Activated naive CD8-positive, alpha-beta T cell treated with anti-CD3 and anti-CD28 coated beads, Interleukin-2, amount 10 ng/mL, durations not matched to agents 7 days and 5 days (primary cell): Measurements from ENCODE around the gene PLCB4. TPM values are rescaled to one million over a fixed set of nuclear protein-coding genes. Genes with fewer than 3 reads are reported as not detected.
A peak's percentile ranks its signal among the peaks of the same experiment; 100 is the strongest.

ENCODE experiments used
- ATAC-seq: fragments of 150-1000 bp; cut with Tn5 transposase; one replicate; pipeline ENCODE4 v1.10.0; 2021; ENCODE audit warnings: low read depth, moderate library complexity
- POLR2A ChIA-PET: fragments of 350-600 bp; sonication (Branson Sonifier 250); formaldehyde crosslinking; loops from one replicate; lab custom pipeline; 2021; ENCODE audit warnings: antibody characterized with exemption; lab: Charles Lee
- DNase-seq: peaks from one replicate; pipeline ENCODE4 v3.0.0; 2021
- H3K27ac Mint-ChIP-seq: one replicate; pipeline ENCODE4 v1.8.0; 2022; ENCODE audit warnings: mild to moderate bottlenecking, mixed read lengths
- H3K27me3 Mint-ChIP-seq: one replicate; pipeline ENCODE4 v1.8.0; 2022; ENCODE audit warnings: mild to moderate bottlenecking, moderate library complexity, mixed read lengths
- H3K36me3 Mint-ChIP-seq: one replicate; pipeline ENCODE4 v1.8.0; 2021; ENCODE audit warnings: mild to moderate bottlenecking, mixed read lengths
- H3K4me1 Mint-ChIP-seq: one replicate; pipeline ENCODE4 v1.8.0; 2021; ENCODE audit warnings: mixed read lengths
- H3K4me3 Mint-ChIP-seq: one replicate; pipeline ENCODE4 v1.8.0; 2022; ENCODE audit warnings: mild to moderate bottlenecking, moderate library complexity, mixed read lengths
- H3K9me3 Mint-ChIP-seq: one replicate; pipeline ENCODE4 v1.8.0; 2021; ENCODE audit warnings: mixed read lengths
- total RNA-seq, 2 experiments: library from RNA; stranded (reverse); gene quantifications; one replicate each; pipeline ENCODE4 v1.2.3, GENCODE V29; 2021

Gene PLCB4
- not detected for total RNA-seq

DNA sequence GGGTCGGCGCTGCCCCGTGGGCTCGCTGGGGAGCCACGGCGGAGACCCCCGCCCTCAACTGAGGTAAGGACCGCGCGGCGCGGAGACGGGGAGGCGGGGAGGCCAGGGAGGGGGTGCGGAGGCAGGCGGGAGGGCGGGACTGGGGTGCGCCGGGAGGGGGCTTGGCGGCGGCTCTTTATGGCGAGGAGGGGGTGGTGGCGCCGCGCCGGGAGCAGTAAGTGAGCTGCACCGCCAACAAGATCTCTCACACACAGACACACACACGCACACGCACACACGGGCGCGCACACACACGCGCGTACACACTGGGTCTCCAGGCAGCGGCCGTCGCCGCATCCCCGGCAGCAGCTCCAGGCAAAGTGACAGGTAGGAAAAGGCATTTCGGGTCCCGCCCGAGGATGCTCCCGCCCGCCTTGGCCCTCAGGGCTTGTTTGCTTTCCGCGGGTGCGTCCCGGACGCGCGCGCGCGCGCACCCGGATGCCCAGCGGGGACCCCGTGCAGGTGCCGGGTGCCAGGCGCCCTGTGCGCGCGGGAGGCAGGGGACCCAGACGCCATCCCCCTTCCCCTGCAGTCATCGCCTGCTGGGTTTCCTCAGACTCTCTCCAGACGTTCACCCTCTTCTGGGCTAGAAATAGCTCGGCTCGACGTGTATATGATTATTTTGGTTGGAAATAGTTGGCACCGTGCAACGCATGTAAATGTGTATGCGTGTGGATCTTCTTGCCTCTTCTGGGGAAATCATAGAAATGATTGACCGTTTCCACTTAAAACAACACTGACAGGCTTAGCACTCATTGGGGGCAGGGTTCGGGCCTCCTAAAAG, at the start of gene PLCB4:
TSS of gene PLCB4 (plus strand) at position 247 of the 823 bp plus-strand sequence. CDS start 238,728 bp downstream, outside the sequence.
- H3K4me1 Mint-ChIP-seq: peaks cover 2% of the 10 kb centered on the region
- peaks cover 23% of the 10 kb centered on the region for H3K27me3 Mint-ChIP-seq
- peaks cover 1% of the 10 kb centered on the region for H3K36me3 Mint-ChIP-seq
- POLR2A ChIA-PET: no interaction called here
- DNase-seq (peak; percentile 26), ATAC-seq (no peak)
- H3K9me3 Mint-ChIP-seq: peaks cover 1% of the 10 kb centered on the region
- peak within 1 kb of the TSS; percentile 70 for H3K4me3 Mint-ChIP-seq
- no peak within 1 kb of the TSS for H3K27ac Mint-ChIP-seq

DNA sequence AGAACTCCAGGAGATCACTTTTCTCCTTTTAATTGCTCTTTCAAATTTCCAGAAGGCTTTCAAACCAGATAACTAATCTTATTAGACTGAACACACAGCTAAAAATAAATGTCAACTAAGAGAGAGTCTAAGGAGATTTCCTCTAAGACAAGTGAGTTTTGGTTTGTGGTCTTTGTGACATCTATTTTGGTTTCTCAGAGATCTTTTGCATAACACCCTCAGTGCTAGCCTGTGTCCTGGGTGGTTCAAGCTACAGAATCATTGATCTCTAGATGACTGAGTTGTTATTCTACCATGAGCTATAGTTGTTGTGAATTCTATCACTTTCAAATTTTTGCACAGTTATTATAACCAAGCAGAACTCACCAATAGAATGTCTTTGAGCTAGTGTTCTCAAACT, 49.1 kb upstream of the PLCB4 start:
- POLR2A ChIA-PET: interaction anchor here (0.7 kb wide), 1 partner anchor 446 kb away, joined by 6 read pairs; no protein-coding TSS in a partner anchor

DNA sequence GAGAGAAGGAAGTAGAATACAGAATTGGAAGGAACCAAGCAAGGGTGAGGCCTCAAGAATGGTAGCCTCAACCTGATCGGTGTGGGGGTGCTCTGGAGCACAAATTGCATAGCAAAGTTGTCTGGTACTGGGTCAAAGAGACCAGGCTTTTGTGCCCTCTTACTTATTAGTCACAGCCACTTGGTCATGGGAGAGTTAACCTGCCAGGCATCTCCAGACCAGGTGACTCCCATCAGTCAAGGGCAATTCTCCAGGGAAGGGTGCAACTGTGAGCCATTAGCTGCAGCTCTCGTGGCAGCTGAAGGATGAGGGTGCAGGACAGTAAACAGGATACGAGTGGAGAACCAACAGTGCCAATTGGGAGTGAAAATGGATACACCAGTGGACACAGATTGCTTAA, 47.7 kb upstream of the PLCB4 start:
- Mint-ChIP-seq H3K4me3 (no peak overlapping the region), H3K4me1 (no peaks in the 10 kb centered on the region), H3K36me3 (no peaks in the 10 kb centered on the region), H3K9me3 (peaks cover 1% of the 10 kb centered on the region), H3K27ac (no peak overlapping the region), H3K27me3 (no peaks in the 10 kb centered on the region)
- POLR2A ChIA-PET: no interaction called here
- DNase-seq (no peak), ATAC-seq (no peak)

More for the DNA sequence above, 49.1 kb upstream of the PLCB4 start:
- Mint-ChIP-seq H3K9me3 (peaks cover 1% of the 10 kb centered on the region), H3K36me3 (no peaks in the 10 kb centered on the region), H3K4me1 (no peaks in the 10 kb centered on the region), H3K27ac (no peak overlapping the region), H3K27me3 (no peaks in the 10 kb centered on the region), H3K4me3 (no peak overlapping the region)
- ATAC-seq: no peak
- no peak for DNase-seq

DNA sequence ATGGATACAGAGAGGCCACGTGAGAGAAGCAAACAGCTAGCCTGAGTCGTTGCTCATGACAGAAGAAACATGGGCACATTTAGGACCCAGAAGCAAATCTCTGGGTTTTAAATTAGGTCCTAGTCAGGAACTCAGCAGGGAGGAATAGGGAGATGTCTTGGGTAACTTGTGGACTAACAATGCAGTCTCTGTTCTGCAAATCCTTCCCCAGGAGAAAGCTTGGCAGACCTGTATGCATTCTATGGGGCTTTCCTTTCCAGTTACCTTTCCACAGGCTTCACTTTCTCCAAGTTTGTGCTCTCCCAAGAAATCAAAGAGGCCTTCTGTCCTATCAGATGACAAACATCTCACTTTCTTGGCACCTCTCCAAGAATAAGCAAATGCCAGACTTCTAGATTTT, 47.2 kb upstream of the PLCB4 start:
- no peaks in the 10 kb centered on the region for H3K36me3 Mint-ChIP-seq
- H3K27me3 Mint-ChIP-seq: no peaks in the 10 kb centered on the region
- H3K9me3 Mint-ChIP-seq: peaks cover 1% of the 10 kb centered on the region
- H3K27ac Mint-ChIP-seq: no peak overlapping the region
- no peak for ATAC-seq
- H3K4me3 Mint-ChIP-seq: no peak overlapping the region
- H3K4me1 Mint-ChIP-seq: no peaks in the 10 kb centered on the region
- POLR2A ChIA-PET: no interaction called here
- DNase-seq: no peak

DNA sequence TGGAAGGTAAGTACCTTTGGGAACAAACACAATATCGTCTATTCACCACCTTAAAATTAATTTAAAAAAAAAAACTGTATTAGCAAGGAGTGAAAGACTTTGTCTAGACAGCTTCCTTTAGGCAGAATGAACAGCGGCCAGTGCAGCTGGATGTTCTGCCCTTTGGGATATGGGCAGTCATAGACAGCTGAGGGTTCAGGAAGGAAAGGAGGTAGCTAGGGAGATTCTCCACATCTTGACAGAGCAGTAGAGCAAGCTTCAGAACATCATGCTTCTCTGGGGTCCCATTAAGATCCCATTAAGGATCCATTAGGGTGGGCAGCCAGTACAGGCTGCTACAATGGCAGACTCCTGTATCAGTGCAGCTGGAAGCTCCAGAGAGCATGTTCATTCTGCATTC, 46.5 kb upstream of the PLCB4 start:
- Mint-ChIP-seq H3K36me3 (no peaks in the 10 kb centered on the region), H3K9me3 (peaks cover 1% of the 10 kb centered on the region), H3K4me1 (no peaks in the 10 kb centered on the region), H3K4me3 (no peak overlapping the region), H3K27ac (no peak overlapping the region), H3K27me3 (no peaks in the 10 kb centered on the region)
- no peak for ATAC-seq
- no peak for DNase-seq
- POLR2A ChIA-PET: no interaction called here

DNA sequence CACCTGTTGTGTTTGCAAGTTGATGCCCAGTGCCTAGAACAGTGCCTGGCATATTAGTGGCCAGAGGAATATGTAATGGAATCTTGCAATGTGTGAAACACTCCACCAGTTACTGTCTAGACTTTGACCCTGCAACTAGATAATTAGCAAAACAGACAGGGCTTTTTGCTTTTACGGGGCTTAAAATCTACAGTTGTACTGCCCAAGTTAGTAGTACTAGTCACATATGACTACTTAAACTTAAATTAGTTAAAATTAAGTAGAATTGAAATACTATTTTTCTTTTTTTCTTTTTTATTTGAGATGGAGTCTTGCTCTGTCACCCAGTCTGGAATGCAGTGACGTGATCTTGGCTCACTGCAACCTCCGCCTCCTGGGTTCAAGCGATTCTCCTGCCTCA, 44.3 kb upstream of the PLCB4 start:
- POLR2A ChIA-PET: no interaction called here
- Mint-ChIP-seq H3K27ac (no peak overlapping the region), H3K27me3 (no peaks in the 10 kb centered on the region), H3K9me3 (peaks cover 1% of the 10 kb centered on the region), H3K4me1 (no peaks in the 10 kb centered on the region), H3K4me3 (no peak overlapping the region), H3K36me3 (no peaks in the 10 kb centered on the region)
- DNase-seq: no peak
- no peak for ATAC-seq

DNA sequence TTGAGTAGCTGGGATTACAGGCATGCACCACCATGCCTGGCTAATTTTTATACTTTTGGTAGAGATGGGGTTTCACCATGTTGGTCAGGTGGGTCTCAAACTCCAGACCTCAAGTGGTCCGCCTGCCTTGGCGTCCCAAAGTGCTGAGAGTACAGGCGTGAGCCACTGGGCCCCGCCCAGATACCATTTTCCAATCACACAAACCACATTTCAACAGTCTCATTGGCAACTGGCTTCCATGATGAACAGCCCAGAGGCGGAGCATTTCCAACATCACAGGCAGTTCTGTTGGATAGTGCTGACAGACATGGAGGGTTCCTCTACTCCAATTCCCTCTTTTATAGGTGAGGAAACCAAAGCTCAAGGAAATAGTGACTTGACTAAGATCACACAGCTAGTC, 43.9 kb upstream of the PLCB4 start:
- POLR2A ChIA-PET: no interaction called here
- Mint-ChIP-seq H3K4me3 (no peak overlapping the region), H3K4me1 (no peaks in the 10 kb centered on the region), H3K27me3 (no peaks in the 10 kb centered on the region), H3K9me3 (peaks cover 1% of the 10 kb centered on the region), H3K36me3 (no peaks in the 10 kb centered on the region), H3K27ac (no peak overlapping the region)
- no peak for ATAC-seq
- DNase-seq: no peak

DNA sequence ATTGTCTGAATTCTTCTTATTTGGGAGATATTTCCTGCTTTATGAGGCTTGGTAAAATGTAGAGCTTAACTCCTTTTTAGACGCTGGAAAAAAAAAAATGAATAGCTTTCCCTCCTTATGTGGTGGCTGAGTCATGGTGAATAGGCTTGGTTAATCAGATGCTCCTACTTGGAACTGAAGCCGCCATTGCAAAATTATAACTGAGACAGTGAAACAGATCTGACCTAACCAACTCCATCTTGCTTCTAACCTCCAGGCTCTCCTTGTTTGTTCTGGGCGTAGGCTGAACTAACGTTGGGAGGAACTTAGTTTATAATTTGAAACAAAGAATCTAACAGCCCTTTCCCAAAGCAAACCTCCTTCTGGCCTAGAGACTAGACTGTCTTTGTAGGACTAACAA, 43.2 kb upstream of the PLCB4 start:
- Mint-ChIP-seq H3K36me3 (no peaks in the 10 kb centered on the region), H3K27me3 (no peaks in the 10 kb centered on the region), H3K4me1 (no peaks in the 10 kb centered on the region), H3K4me3 (no peak overlapping the region), H3K9me3 (peaks cover 1% of the 10 kb centered on the region), H3K27ac (no peak overlapping the region)
- no peak for DNase-seq
- ATAC-seq: no peak
- POLR2A ChIA-PET: no interaction called here

DNA sequence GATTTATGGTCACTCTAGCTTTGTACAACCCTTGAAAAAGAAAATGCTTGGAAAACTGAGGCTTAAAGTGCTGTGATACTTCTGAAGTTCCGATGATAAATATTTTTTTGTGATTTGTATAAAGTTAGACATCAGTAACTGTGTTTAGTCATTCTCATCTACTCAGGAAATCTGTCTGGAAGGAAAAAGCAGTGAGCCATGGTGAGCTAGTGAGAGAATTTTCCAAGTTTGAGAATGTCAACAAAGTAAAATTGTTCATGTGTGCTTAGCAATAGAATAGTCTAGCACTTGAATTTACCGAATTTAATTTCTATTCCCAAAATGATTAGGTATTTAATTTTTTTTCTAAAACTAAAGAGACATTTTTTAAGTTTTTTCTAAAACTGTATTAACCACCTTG, 41.3 kb upstream of the PLCB4 start:
- peaks cover 2% of the 10 kb centered on the region for H3K9me3 Mint-ChIP-seq
- no peaks in the 10 kb centered on the region for H3K4me1 Mint-ChIP-seq
- ATAC-seq: no peak
- no peak overlapping the region for H3K4me3 Mint-ChIP-seq
- no peaks in the 10 kb centered on the region for H3K27me3 Mint-ChIP-seq
- H3K27ac Mint-ChIP-seq: no peak overlapping the region
- H3K36me3 Mint-ChIP-seq: no peaks in the 10 kb centered on the region
- POLR2A ChIA-PET: no interaction called here
- no peak for DNase-seq

DNA sequence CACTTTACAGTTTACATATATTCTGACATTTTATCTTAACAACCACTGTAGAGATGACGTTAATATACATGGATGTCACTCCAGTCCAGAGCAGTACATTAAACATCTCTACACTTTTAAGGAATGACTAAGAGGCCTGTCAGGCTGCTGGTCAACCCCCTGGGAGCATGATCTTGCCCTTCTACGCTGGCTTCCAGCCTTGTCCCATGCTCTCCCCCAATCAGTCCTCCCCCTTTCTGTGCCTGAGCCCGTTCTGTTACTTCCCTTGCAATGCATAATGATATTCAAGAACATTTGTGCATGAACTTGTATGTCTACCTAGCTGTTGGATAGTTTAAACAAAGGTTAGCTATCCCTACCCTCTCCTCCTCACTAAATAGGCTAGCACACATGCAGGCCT, 40.5 kb upstream of the PLCB4 start:
- ATAC-seq: no peak
- H3K9me3 Mint-ChIP-seq: peaks cover 4% of the 10 kb centered on the region
- H3K36me3 Mint-ChIP-seq: no peaks in the 10 kb centered on the region
- POLR2A ChIA-PET: no interaction called here
- H3K4me3 Mint-ChIP-seq: no peak overlapping the region
- no peak overlapping the region for H3K27ac Mint-ChIP-seq
- DNase-seq: no peak
- no peaks in the 10 kb centered on the region for H3K4me1 Mint-ChIP-seq
- no peaks in the 10 kb centered on the region for H3K27me3 Mint-ChIP-seq

DNA sequence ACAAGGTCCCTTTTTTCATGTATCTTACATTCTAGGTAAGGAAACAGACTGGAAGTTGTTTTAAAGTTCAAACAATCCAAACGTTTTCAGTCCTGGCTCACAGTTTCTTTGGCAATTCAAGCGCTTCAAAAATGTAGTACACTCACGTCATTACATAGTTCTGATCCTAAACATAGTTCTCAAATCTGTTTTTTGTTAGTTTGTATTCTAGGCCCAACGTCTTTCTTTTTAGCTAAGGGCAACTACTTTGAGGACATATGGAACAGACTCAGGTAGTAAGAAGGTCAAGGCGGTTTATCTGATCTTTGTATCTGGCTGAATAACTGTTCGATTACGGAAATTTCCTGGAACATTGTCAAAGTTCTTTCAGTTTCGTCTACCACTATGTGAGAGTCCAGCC, 36.9 kb upstream of the PLCB4 start:
- no peaks in the 10 kb centered on the region for H3K27me3 Mint-ChIP-seq
- peaks cover 7% of the 10 kb centered on the region for H3K9me3 Mint-ChIP-seq
- H3K27ac Mint-ChIP-seq: no peak overlapping the region
- no peak overlapping the region for H3K4me3 Mint-ChIP-seq
- DNase-seq: no peak
- ATAC-seq: no peak
- H3K4me1 Mint-ChIP-seq: no peaks in the 10 kb centered on the region
- POLR2A ChIA-PET: no interaction called here
- no peaks in the 10 kb centered on the region for H3K36me3 Mint-ChIP-seq

DNA sequence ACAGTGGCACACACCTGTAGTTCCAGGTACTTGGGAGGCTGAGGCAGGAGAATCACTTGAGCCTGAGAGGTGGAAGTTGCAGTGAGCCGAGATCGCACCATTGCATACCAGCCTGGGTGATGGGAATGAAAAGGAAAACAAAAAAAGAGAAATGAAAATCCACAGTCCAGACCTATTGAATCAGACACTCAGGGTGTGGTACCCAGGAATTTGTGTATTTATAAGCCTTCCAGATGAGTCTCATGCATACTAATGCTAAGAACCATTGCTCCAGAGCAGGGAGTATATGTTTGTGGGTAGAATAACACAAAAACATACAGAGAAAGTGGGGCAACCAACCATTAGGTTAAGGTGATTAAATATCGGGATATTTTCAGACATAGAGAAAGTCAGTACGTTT, 36.1 kb upstream of the PLCB4 start:
- peaks cover 7% of the 10 kb centered on the region for H3K9me3 Mint-ChIP-seq
- H3K27ac Mint-ChIP-seq: no peak overlapping the region
- ATAC-seq (no peak), DNase-seq (no peak)
- POLR2A ChIA-PET: no interaction called here
- H3K36me3 Mint-ChIP-seq: no peaks in the 10 kb centered on the region
- H3K4me3 Mint-ChIP-seq: no peak overlapping the region
- no peaks in the 10 kb centered on the region for H3K4me1 Mint-ChIP-seq
- H3K27me3 Mint-ChIP-seq: no peaks in the 10 kb centered on the region

DNA sequence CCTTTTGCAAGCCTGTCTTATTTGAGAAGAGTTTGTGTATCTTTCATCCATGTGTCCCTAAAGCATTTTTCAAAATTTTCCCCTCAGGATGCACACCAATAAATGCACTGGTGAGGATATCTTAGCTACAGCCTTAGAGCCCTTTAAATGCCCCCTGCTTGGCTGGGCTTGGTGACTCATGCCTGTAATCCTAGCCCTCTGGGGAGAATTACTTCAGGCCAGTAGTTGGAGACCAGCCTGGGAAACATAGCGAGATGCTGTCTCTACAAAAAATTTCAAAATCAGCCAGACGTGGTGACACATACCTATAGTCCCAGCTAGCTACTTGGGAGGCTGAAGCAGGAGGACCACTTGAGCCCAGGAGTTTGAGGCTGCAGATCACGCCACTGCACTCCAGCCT, 33.8 kb upstream of the PLCB4 start:
- no peaks in the 10 kb centered on the region for H3K36me3 Mint-ChIP-seq
- peaks cover 2% of the 10 kb centered on the region for H3K27me3 Mint-ChIP-seq
- H3K27ac Mint-ChIP-seq: no peak overlapping the region
- no peaks in the 10 kb centered on the region for H3K4me1 Mint-ChIP-seq
- H3K9me3 Mint-ChIP-seq: peaks cover 10% of the 10 kb centered on the region
- ATAC-seq: no peak
- POLR2A ChIA-PET: no interaction called here
- no peak for DNase-seq
- H3K4me3 Mint-ChIP-seq: no peak overlapping the region

DNA sequence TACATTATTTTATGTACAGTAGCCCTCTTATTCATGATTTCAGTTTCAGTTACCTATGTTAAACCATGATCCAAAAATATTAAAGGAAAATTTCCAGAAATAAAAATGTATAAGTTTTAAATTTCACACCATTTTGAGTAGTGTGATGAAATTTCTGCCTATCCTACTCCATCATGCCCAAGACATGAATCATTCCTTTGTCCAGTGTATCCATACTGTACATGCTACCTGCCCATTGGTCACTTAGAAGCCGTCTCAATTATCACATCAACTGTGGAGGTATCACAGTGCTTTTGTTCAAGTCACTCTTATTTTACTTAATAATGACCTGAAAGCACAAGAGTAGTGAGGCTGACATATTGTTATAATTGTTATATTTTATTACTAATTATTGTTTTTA, 32.3 kb upstream of the PLCB4 start:
- no peaks in the 10 kb centered on the region for H3K4me1 Mint-ChIP-seq
- H3K27ac Mint-ChIP-seq: no peak overlapping the region
- peaks cover 10% of the 10 kb centered on the region for H3K9me3 Mint-ChIP-seq
- ATAC-seq (no peak), DNase-seq (no peak)
- H3K27me3 Mint-ChIP-seq: peaks cover 2% of the 10 kb centered on the region
- H3K36me3 Mint-ChIP-seq: no peaks in the 10 kb centered on the region
- POLR2A ChIA-PET: no interaction called here
- H3K4me3 Mint-ChIP-seq: no peak overlapping the region
